Measurements from ENCODE around the gene TEX261. TPM values are rescaled to one million over a fixed set of nuclear protein-coding genes. Genes with fewer than 3 reads are reported as not detected.
A peak's percentile ranks its signal among the peaks of the same experiment; 100 is the strongest.

Gene TEX261
- total RNA-seq, 4 donors from 2014 or later, result 34.0 to 54.2 (median 38.7) TPM

GRCh38 chr2:70981866-70982810, 12.5 kb downstream of the TEX261 start:
- in situ Hi-C loops (cut with MboI; ENCODE audit: low sequenced_read_pairs in 4 of 4), result no loop called here
- intact Hi-C loops (cut with DNase I; ENCODE audit: low total_unique reads), result no loop called here
- H3K9me3 ChIP-seq, result no peaks in the 10 kb centered on the region
- ATAC-seq, result no peak
- H3K36me3 ChIP-seq, result peaks cover 0 to 13% of the 10 kb centered on the region in 2 donors
- peaks cover 4 to 8% of the 10 kb centered on the region in 2 donors for H3K4me1 ChIP-seq
- no peak for DNase-seq
- TF ChIP-seq CTCF (IDR thresholded peaks at IDR 0.05 in 4 of 5, conservative IDR thresholded peaks at IDR 0.05 in 1 of 5) (no peak), POLR2A (IDR thresholded peaks at IDR 0.05) (no peak)
- no peaks in the 10 kb centered on the region for H3K27me3 ChIP-seq
- no peak overlapping the region for H3K4me3 ChIP-seq
- H3K27ac ChIP-seq, result no peak overlapping the region

GRCh38 chr2:70981421-70981820, 13.3 kb downstream of the TEX261 start:
- intact Hi-C loops (cut with DNase I; ENCODE audit: low total_unique reads), result no loop called here
- peaks cover 0 to 7% of the 10 kb centered on the region in 2 donors for H3K36me3 ChIP-seq
- in situ Hi-C loops (cut with MboI; ENCODE audit: low sequenced_read_pairs in 4 of 4), result no loop called here
- ATAC-seq (no peak), DNase-seq (no peak)
- no peak overlapping the region for H3K4me3 ChIP-seq
- no peaks in the 10 kb centered on the region for H3K9me3 ChIP-seq
- no peak for TF ChIP-seq CTCF (IDR thresholded peaks at IDR 0.05 in 4 of 5, conservative IDR thresholded peaks at IDR 0.05 in 1 of 5)
- no peak for TF ChIP-seq POLR2A (IDR thresholded peaks at IDR 0.05)
- H3K27ac ChIP-seq, result no peak overlapping the region
- no peaks in the 10 kb centered on the region for H3K27me3 ChIP-seq
- H3K4me1 ChIP-seq, result peaks cover 4 to 11% of the 10 kb centered on the region in 2 donors

GRCh38 chr2:70979626-70980025, 15.0 kb downstream of the TEX261 start:
- peaks cover 0 to 5% (median 0%) of the 10 kb centered on the region in 3 donors for H3K27me3 ChIP-seq
- no peak for DNase-seq
- ATAC-seq, result no peak
- no peaks in the 10 kb centered on the region for H3K36me3 ChIP-seq
- intact Hi-C loops (cut with DNase I; ENCODE audit: low total_unique reads), result no loop called here
- peaks cover 4 to 11% of the 10 kb centered on the region in 2 donors for H3K4me1 ChIP-seq
- no peak for TF ChIP-seq CTCF (IDR thresholded peaks at IDR 0.05 in 4 of 5, conservative IDR thresholded peaks at IDR 0.05 in 1 of 5)
- TF ChIP-seq POLR2A (IDR thresholded peaks at IDR 0.05), result no peak
- in situ Hi-C loops (cut with MboI; ENCODE audit: low sequenced_read_pairs in 4 of 4), result no loop called here
- no peak overlapping the region for H3K27ac ChIP-seq
- H3K9me3 ChIP-seq, result no peaks in the 10 kb centered on the region
- H3K4me3 ChIP-seq, result no peak overlapping the region

- ATAC-seq (no peak), DNase-seq (no peak)
- Histone ChIP-seq H3K27me3 (peaks cover 0 to 6% (median 0%) of the 10 kb centered on the region in 3 donors), H3K4me3 (peak overlapping the region; percentile 53 to 73 (median 66)), H3K27ac (peak overlapping the region; percentile 55 to 81 (median 64)), H3K36me3 (no peaks in the 10 kb centered on the region), H3K4me1 (peaks cover 4 to 11% of the 10 kb centered on the region in 2 donors), H3K9me3 (no peaks in the 10 kb centered on the region)
- in situ Hi-C loops (cut with MboI; ENCODE audit: low sequenced_read_pairs in 4 of 4) (no loop called here), intact Hi-C loops (cut with DNase I; ENCODE audit: low total_unique reads) (no loop called here)
- TF ChIP-seq CTCF (IDR thresholded peaks at IDR 0.05 in 4 of 5, conservative IDR thresholded peaks at IDR 0.05 in 1 of 5), result no peak
- no peak for TF ChIP-seq POLR2A (IDR thresholded peaks at IDR 0.05)
These were observed 15.5 kb downstream of the TEX261 start for GRCh38 chr2:70979180-70979488.
